ENCODE data around the gene NOL4L. TPM values are rescaled to one million over a fixed set of nuclear protein-coding genes. Genes with fewer than 3 reads are reported as not detected.

NOL4L gene
- total RNA-seq, 4 donors from 2014 or later = 18.5 to 29.9 (median 24.8) TPM

DNA sequence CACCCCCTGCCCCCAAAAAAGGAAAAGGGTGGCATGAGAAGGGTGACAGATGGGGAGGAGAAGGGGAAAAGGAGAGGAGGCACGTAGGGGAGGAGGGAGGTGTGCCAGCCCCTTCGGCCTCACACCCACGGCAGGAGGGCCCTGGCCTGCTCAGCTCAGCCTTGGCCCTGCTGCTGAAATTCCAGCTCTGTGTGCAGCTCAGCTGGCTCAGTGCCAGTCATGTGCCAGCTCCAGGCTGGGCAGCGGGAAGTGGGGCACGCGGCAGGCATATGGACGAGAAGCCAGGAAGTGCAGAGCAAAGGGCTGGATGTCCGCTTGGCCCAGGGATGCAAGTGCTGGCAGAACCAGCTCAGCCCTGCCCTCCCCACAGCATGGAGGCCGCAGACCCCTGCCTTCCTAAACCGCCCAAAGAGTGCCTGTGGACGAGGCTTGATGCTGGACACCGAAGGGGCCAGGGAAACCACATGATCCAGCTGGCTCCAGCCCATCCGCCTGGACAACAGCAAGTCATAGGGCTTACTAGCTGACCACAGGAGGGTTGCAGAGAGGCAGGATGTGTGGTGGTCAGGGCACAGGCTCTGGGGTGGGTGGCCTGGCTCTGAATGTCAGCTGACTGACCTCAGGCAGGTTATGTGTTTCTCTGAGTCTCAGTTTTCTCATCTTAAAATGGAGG is 60.2 kb downstream of the NOL4L start:
- DNase-seq = peak; percentile 91 to 92
- Histone ChIP-seq H3K36me3 (no peaks in the 10 kb centered on the region), H3K9me3 (no peaks in the 10 kb centered on the region), H3K27ac (no peak overlapping the region), H3K4me1 (peaks cover 0 to 13% of the 10 kb centered on the region in 2 donors), H3K27me3 (no peaks in the 10 kb centered on the region), H3K4me3 (replicated peaks in 1 of 3) (no peak overlapping the region)
- no peak for TF ChIP-seq POLR2A (IDR thresholded peaks at IDR 0.05)
- TF ChIP-seq, protein P1, sequence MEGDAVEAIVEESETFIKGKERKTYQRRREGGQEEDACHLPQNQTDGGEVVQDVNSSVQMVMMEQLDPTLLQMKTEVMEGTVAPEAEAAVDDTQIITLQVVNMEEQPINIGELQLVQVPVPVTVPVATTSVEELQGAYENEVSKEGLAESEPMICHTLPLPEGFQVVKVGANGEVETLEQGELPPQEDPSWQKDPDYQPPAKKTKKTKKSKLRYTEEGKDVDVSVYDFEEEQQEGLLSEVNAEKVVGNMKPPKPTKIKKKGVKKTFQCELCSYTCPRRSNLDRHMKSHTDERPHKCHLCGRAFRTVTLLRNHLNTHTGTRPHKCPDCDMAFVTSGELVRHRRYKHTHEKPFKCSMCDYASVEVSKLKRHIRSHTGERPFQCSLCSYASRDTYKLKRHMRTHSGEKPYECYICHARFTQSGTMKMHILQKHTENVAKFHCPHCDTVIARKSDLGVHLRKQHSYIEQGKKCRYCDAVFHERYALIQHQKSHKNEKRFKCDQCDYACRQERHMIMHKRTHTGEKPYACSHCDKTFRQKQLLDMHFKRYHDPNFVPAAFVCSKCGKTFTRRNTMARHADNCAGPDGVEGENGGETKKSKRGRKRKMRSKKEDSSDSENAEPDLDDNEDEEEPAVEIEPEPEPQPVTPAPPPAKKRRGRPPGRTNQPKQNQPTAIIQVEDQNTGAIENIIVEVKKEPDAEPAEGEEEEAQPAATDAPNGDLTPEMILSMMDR (IDR thresholded peaks at IDR 0.05) = no peak
- intact Hi-C loops (cut with DNase I) = loop anchor here (10.0 kb wide), 1 partner anchor 260 kb away; no protein-coding TSS in a partner anchor
- 35 to 36% methylated on average over 3 to 13 of the region's 13 CpGs for WGBS, 2 donors

DNA sequence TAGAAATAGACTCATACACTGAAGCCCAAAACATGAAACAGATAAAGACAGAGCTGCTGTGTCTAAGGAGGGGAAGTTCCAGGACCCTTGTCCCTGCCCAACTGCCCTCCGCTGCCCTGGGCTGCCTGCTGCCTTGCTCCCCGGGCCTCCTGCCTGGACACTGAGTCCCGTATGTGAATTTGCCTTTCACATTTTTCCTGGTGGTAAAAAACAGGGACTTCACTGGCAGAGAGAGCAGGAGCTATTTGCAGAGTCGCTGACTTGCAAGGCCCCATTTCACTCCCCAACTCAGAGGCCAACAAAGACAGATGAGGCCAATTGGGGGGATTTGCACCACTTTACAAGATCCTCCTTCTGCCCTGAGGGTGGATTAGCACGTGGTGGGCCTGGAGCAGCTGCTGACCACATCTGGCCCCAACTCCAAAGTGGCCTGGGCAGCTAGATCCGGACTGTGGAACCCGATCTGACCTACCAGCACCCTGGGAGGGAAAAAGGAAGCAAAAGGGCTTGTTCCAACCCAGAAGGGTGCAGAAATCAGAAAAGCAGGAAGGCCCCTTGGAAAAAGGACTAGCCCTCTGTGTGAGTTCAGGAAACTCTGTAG is 61.4 kb downstream of the NOL4L start:
- no peaks in the 10 kb centered on the region for H3K27me3 ChIP-seq
- 76 to 80% methylated on average over 7 of the region's 7 CpGs for WGBS, 2 donors
- TF ChIP-seq POLR2A (IDR thresholded peaks at IDR 0.05) = no peak
- TF ChIP-seq, protein P1 (IDR thresholded peaks at IDR 0.05) = no peak
- intact Hi-C loops (cut with DNase I) = loop anchor here (10.0 kb wide), 1 partner anchor 261 kb away; no protein-coding TSS in a partner anchor
- DNase-seq = no peak
- H3K36me3 ChIP-seq = no peaks in the 10 kb centered on the region
- H3K4me3 ChIP-seq (replicated peaks in 1 of 3) = no peak overlapping the region
- no peaks in the 10 kb centered on the region for H3K9me3 ChIP-seq
- peaks cover 0 to 13% of the 10 kb centered on the region in 2 donors for H3K4me1 ChIP-seq
- no peak overlapping the region for H3K27ac ChIP-seq

DNA sequence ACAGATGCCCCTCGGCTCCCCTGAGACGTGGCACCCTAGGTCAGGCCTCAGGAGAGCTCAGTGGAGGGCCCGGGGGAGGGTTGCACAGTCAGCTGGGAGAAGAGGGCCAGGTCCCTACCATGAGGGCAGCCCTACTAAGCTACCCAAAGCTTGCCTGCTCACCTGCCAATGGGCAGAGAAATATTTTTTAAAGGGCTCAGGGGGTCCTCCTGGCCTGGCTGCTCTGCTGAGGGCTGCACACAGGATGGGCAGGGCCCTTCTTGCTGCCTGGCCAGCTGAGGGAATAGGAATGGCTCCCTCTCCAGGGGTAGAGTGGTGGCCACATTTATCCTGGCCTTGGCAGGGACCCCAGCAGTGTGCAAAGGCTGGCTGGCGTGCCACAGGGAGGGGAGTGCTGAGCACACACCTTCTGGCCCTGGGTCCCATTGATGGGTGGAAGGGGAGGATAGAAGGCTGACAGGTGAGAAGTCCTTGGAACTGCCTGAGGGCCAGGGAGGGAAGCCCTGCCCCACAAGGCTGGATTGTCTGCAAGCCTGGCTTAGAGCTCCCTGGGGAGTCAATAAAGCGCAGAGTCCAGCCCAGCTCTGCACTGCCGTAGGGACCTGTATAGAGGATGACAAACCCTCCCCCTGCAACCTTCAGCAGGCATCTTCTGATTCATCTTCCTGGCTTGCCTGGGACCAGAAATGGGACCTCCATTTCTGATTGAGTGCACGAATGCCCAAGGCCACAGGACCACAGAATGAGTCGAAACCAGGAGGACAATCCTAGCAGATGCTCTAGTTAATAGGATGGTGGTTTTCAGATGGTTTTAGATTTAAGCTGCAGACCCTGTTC is 62.1 kb downstream of the NOL4L start:
- no peaks in the 10 kb centered on the region for H3K27me3 ChIP-seq
- H3K9me3 ChIP-seq = no peaks in the 10 kb centered on the region
- no peak overlapping the region for H3K27ac ChIP-seq
- no peaks in the 10 kb centered on the region for H3K36me3 ChIP-seq
- H3K4me3 ChIP-seq (replicated peaks in 1 of 3) = no peak overlapping the region
- intact Hi-C loops (cut with DNase I) = loop anchor here (10.0 kb wide), 1 partner anchor 262 kb away; no protein-coding TSS in a partner anchor
- 90 to 94% methylated on average over 7 to 8 of the region's 8 CpGs for WGBS, 2 donors
- DNase-seq = no peak
- TF ChIP-seq POLR2A (IDR thresholded peaks at IDR 0.05) = no peak
- TF ChIP-seq, protein P1 (IDR thresholded peaks at IDR 0.05) = no peak
- peaks cover 0 to 8% of the 10 kb centered on the region in 2 donors for H3K4me1 ChIP-seq

DNA sequence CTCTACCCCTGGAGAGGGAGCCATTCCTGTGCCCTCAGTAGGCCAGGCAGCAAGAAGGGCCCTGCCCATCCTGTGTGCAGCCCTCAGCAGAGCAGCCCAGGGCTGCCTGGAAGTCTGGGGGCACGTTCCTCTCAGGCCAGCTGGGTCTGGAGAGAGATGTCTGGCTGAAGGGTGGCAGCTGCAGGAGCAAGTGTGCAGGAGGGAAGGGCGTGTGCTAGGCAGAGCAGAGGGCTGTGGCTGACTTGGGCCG is 62.7 kb downstream of the NOL4L start:
- TF ChIP-seq, protein P1 (IDR thresholded peaks at IDR 0.05) = no peak
- TF ChIP-seq POLR2A (IDR thresholded peaks at IDR 0.05) = no peak
- Histone ChIP-seq H3K4me1 (peaks cover 4 to 10% of the 10 kb centered on the region in 2 donors), H3K27me3 (no peaks in the 10 kb centered on the region), H3K4me3 (replicated peaks in 1 of 3) (no peak overlapping the region), H3K9me3 (no peaks in the 10 kb centered on the region), H3K27ac (no peak overlapping the region), H3K36me3 (no peaks in the 10 kb centered on the region)
- intact Hi-C loops (cut with DNase I) = loop anchor here (10.0 kb wide), 1 partner anchor 262 kb away; no protein-coding TSS in a partner anchor
- 83 to 84% methylated on average over 3 of the region's 3 CpGs for WGBS, 2 donors
- DNase-seq = no peak

Measured in thyroid gland (tissue), 4 donors.